Ovary (tissue), 3 donors: ENCODE data around the gene NAA20.

ENCODE experiments used
- CTCF ChIP-seq, 3 donors: fragments of 450-650 bp in 2 of 3; fragments of 200-600 bp in 1 of 3; IDR thresholded peaks; one replicate each; pipeline versions ENCODE4 v1.5.1 to v1.8.0; 2016 to 2022; ENCODE audit warnings: antibody characterized with exemption in 3 of 3, mild to moderate bottlenecking in 1 of 3
- EP300 ChIP-seq: sonication (generic); formaldehyde crosslinking; IDR thresholded peaks from one replicate; pipeline ENCODE4 v1.6.1; 2017; ENCODE audit warnings: antibody characterized with exemption
- donor health status: DM: no; HTN: no; CAD: no.

GRCh38 chr20:19969507-19970255 lies 47.5 kb upstream of the NAA20 start:
- TF ChIP-seq CTCF (IDR thresholded peaks at IDR 0.05) (no peak), EP300 (no peak)
